Kasumi-1 (cell line): ENCODE measurements around the gene NOL11.
"Not testable (repeated sequence)": the region's sequence is repeated elsewhere in the genome, so short reads cannot be mapped to it uniquely, and the experiment has no call there.

Experiments used
- DNase-seq, 2 experiments: peaks; one replicate each; lab custom pipeline; 2025; lab: John Stamatoyannopoulos, UW

The NOL11 gene

GRCh38 chr17:67708378-67708777 lies 9.4 kb upstream of the NOL11 start:
- no peak for DNase-seq

- no peak for DNase-seq
Measured at GRCh38 chr17:67711916-67712315, 5.8 kb upstream of the NOL11 start.

- no peak for DNase-seq
Measured at GRCh38 chr17:67712375-67712774, 5.4 kb upstream of the NOL11 start.

- no peak for DNase-seq
Measured at GRCh38 chr17:67713169-67713568, 4.6 kb upstream of the NOL11 start.

GRCh38 chr17:67716405-67716798 lies 1.3 kb upstream of the NOL11 start:
- no peak for DNase-seq

- DNase-seq: no peak
Measured at GRCh38 chr17:67717192-67717623, 528 bp upstream of the NOL11 start.

- peak; percentile 35 to 49 for DNase-seq
Measured at GRCh38 chr17:67718325-67718941, 697 bp downstream of the NOL11 start.

GRCh38 chr17:67725373-67725791 lies 7.6 kb downstream of the NOL11 start:
- no peak for DNase-seq

GRCh38 chr17:67725807-67726206 lies 8.1 kb downstream of the NOL11 start:
- DNase-seq: no peak

- DNase-seq: not testable (repeated sequence)
Measured at GRCh38 chr17:67727152-67728039, 9.7 kb downstream of the NOL11 start.

- no peak for DNase-seq
Measured at GRCh38 chr17:67729903-67730302, 12.2 kb downstream of the NOL11 start.

GRCh38 chr17:67730731-67731130 lies 13.0 kb downstream of the NOL11 start:
- DNase-seq: no peak

GRCh38 chr17:67733449-67733848 lies 15.7 kb downstream of the NOL11 start:
- DNase-seq: no peak

GRCh38 chr17:67737145-67737544 lies 19.4 kb downstream of the NOL11 start:
- DNase-seq: no peak

- DNase-seq: no peak
Measured at GRCh38 chr17:67742025-67742424, 24.3 kb downstream of the NOL11 start.

- peak; percentile 77 to 80 for DNase-seq
Measured at GRCh38 chr17:67746704-67747571, 29.2 kb downstream of the NOL11 start.

GRCh38 chr17:67747681-67748235 lies 30.0 kb downstream of the NOL11 start:
- DNase-seq: no peak

GRCh38 chr17:67750067-67750466 lies 32.3 kb downstream of the NOL11 start:
- no peak for DNase-seq

GRCh38 chr17:67751101-67752074 lies 33.7 kb downstream of the NOL11 start:
- no peak for DNase-seq

- not testable (repeated sequence) for DNase-seq
Measured at GRCh38 chr17:67752160-67752559, 34.4 kb downstream of the NOL11 start.

- DNase-seq: no peak
Measured at GRCh38 chr17:67753026-67753425, 35.3 kb downstream of the NOL11 start.
